ENCODE data around the gene FAM111B.
"Not testable (repeated sequence)": the region's sequence is repeated elsewhere in the genome, so short reads cannot be mapped to it uniquely, and the experiment has no call there.

FAM111B gene

GRCh38 chr11:59107721-59108120 is 684 bp downstream of the FAM111B start:
- DNase-seq = not testable (repeated sequence)

DNA sequence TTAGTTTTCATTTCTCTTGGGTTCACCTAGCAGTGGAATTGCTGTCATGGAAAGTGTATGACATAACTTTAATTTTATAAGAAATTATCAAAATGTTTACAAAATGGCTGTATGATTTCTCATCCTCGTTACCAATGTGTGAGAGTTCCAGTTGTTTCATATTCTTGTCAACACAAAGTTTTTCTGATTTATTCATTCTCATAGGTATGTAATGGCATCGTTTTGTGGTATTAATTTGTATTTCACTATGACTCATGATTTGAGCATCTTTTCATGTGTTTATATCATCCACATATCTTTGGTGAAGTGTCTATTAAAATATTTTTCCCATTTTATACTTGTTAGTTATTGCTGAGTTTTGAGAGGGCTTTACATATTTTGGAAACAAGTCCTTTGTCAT is 5.5 kb downstream of the FAM111B start:
- DNase-seq = no peak

DNA sequence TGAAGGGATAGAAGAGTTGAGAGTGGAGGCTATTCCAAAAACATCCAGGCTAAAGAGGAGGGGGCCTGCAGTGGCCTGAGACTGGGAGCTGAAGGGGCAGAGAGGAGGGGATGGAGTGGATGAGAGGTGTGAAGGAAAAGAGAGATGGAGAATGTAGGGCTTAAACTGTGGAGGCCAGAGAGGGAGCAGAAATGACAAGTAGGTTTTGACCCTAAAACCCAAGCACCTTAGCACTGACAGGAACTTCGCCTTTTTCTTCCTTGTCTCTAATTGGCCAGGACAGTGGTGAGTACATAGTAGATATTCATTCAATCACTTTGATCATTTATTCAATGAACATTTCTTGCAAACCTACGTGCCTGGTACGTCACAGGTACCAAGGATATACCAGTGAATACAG is 7.3 kb downstream of the FAM111B start:
- no peak for DNase-seq

GRCh38 chr11:59115553-59115952 is 8.5 kb downstream of the FAM111B start:
- DNase-seq = no peak

- no peak for DNase-seq
These were observed 10.7 kb downstream of the FAM111B start for GRCh38 chr11:59117774-59118173.

DNA sequence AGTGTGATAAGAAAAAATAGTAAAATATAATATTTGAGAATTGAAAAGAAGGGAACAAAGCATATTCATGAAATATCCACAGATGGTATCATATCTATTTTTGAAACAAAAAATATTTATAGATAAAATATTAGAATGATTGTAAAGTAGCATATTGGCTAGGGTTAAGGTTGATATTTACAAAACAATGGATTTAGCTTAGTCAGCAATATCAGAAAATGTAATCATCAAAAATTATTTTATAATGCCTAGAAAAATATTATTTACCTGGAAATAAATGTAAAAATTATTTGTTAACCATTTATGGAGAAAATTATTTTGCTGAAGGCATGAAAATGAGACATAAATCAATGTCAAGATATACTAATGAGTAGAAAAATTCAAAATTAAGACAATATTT is 12.8 kb downstream of the FAM111B start:
- DNase-seq = no peak

- peak; percentile 72 for DNase-seq
These were observed 28.8 kb downstream of the FAM111B start for GRCh38 chr11:59135648-59136461.

GRCh38 chr11:59136551-59136950 is 29.5 kb downstream of the FAM111B start:
- DNase-seq = not testable (repeated sequence)

GRCh38 chr11:59137190-59137589 is 30.2 kb downstream of the FAM111B start:
- DNase-seq = no peak

DNA sequence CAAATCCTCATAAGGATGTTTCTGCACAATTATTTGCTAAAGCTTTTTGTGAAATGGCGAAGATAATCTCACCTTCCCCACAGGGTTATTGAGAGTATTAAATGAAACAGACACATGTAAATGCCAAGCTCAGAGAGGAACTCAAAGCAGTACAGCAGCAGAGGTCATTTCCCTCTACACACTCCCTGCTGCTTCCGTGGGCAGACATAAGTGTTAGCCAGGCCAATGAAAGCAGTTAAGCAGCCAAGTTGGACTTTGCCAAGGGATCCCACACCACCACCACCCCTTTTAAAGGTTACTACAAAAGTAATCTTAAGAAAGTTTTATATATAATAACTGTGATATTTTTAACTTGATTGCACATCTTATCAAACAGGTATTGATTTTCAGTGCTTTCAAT is 31.6 kb downstream of the FAM111B start:
- no peak for DNase-seq

GRCh38 chr11:59141191-59141590 is 34.2 kb downstream of the FAM111B start:
- no peak for DNase-seq

GRCh38 chr11:59141673-59142460 is 34.8 kb downstream of the FAM111B start:
- DNase-seq = no peak

DNA sequence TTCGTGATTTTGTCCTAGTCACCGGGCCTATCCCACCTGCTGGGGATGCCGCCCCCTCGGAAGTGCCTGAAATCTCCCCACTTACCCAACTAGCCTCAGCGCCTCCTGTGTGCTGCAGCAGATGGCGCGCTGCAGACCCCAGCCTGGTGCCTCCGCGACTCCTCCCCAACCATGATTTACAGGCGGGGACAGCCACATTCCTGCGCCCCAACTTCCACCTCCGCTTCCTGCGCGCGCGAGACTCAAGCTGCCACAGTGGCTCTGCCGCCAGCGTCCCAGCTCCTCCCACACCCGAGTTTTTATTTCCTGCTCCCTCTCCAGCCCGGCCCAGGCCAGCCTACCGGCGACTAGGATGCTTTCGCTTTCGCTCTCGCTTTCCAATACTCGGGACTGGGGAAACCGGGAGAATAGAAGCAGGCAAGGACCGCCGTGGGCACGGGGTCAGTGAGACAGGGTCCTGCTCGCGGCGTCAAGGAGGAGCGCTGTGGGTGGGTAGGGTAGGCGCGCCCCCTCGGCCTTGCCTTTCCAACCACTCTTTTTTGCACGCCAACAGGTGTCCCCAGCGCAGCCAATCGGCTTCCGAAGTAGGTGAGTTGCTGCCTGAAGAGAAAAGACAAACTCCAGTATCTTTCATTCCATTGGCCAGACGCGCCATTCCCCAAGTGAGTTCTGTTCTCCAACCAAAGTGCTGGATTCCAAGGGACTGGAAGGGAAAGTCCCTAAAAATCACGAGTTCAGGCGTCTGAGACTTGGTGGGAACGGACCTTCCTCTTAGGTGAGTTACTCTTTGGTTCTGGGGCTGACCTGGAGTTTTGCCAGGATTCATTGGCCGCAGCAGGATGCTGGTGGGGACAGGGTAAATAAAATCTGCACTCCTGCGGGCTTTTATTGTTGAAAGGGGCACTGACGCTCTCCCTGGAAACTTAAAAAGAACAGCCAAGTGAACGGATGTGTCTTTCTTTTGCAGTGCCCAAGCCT is 35.8 kb downstream of the FAM111B start, which contains the start of gene FAM111A:
FAM111A (plus strand) TSS at position 327 of the 978 bp plus-strand sequence. CDS start 6,017 bp downstream, outside the sequence.
- DNase-seq = peak; percentile 87

- peak; percentile 1 for DNase-seq
These were observed 37.1 kb downstream of the FAM111B start for GRCh38 chr11:59144096-59144495.

DNA sequence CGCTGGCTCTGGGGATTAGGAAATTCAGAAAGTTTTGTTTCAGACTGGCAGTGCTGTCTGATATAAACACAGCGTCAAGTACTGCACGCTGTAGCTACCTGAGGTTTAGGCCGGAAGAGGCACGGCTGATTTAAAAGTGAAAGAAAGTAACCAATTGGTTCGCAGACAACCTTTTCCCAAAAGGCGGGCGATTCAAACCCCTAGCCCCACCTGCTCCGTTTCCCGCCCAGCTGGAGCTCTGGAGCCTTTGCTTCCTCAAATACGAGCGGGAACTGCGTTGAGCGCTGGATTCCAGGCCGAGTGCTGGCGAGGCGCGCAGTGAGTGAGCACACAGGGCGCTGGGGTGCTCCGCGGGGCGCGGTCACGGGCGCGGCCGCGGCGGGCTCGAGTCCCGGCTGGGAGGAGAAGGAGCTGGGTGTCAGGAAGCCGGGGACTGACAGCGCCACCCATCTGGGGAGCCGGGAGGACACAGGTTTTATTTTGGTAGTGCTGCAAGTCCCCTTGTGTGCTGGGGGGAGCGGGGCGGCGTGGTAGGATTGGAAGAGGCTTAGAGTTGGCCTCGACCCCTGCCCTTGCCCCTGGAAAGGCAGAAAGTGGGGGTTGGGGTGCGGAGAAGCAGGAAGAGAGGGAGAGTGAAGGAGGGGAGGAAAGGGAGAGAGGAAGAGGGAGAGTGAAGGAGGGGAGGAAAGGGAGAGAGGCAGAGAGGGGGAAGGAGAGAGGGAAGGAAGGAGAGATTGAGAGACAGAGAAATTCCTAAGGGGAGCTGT is 37.7 kb downstream of the FAM111B start:
- DNase-seq = peak; percentile 94

DNA sequence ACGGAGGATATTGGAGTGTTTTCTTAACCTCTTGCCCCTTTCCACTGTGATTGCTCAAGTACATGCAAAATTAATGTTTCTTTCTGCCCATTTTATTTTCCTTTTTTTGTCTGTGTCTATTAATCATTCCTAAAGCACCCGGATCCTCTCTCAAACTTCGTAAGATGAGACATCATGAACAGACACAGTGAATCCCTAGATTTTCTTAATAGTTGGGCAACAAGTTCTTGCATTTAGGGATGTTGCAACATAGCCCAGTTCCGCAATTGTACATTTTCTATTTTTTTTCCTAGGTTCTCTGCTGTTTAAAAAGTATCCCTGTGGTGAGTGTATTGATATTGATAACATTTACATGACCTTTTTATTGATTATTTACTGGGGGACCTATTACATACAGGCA is 38.5 kb downstream of the FAM111B start:
- DNase-seq = no peak

DNA sequence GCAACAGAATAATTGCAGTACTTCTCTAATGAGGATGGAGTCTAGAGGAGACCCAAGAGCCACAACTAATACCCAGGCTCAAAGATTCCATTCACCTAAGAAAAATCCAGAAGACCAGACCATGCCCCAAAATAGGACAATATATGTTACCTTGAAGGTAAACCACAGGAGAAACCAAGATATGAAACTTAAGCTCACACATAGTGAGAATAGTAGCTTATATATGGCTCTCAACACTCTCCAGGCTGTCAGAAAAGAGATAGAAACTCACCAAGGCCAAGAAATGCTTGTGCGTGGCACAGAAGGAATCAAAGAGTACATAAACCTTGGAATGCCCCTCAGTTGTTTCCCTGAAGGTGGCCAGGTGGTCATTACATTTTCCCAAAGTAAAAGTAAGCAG is 44.7 kb downstream of the FAM111B start:
- no peak for DNase-seq

GRCh38 chr11:59152312-59152951 is 45.4 kb downstream of the FAM111B start:
- DNase-seq = no peak

DNA sequence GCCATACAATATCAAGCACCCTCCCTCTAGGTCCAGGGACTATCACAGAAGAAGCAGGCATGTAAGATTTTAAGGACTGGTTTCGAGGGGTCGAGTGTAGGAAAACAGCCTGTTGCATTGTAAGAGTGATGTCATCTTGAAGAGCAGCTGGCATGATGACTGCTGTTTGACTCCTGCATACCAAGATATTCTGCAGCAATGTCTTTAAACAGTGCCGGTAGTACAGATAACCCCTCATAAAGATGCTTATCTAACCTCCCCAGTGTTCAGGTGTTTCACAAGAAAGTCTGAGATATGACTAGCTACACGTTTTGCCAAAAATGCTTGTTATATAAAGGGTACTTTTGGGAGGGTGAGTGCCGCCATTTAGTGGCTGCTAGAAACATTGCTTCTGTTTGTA is 47.6 kb downstream of the FAM111B start:
- DNase-seq = no peak

DNA sequence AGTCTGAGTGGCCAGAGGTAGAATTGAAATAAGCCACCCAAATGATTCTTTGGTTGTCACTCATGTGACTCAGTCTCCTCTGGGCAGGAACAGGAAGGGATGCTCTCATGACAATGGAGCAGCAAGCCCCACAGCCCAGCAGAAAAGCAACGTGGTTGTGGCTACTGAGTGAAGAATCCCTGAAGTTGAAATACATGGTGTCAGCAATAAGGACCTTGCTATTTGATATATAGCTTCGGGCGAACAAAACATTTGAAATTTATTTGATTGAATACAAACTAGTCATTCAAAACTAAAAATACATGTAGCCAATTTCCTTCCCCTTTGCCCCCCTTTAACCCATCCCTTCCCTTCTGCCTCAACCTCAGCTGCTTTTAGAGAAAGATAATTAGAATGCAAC is 50.4 kb downstream of the FAM111B start:
- no peak for DNase-seq
